ENCODE results near the gene RIC8B. TPM values are rescaled to one million over a fixed set of nuclear protein-coding genes. Genes with fewer than 3 reads are reported as not detected.
"Not testable (repeated sequence)": the region's sequence is repeated elsewhere in the genome, so short reads cannot be mapped to it uniquely, and the experiment has no call there.

Gene RIC8B
- total RNA-seq, result 10 to 100 TPM; 15.6 to 22.1 TPM

DNA sequence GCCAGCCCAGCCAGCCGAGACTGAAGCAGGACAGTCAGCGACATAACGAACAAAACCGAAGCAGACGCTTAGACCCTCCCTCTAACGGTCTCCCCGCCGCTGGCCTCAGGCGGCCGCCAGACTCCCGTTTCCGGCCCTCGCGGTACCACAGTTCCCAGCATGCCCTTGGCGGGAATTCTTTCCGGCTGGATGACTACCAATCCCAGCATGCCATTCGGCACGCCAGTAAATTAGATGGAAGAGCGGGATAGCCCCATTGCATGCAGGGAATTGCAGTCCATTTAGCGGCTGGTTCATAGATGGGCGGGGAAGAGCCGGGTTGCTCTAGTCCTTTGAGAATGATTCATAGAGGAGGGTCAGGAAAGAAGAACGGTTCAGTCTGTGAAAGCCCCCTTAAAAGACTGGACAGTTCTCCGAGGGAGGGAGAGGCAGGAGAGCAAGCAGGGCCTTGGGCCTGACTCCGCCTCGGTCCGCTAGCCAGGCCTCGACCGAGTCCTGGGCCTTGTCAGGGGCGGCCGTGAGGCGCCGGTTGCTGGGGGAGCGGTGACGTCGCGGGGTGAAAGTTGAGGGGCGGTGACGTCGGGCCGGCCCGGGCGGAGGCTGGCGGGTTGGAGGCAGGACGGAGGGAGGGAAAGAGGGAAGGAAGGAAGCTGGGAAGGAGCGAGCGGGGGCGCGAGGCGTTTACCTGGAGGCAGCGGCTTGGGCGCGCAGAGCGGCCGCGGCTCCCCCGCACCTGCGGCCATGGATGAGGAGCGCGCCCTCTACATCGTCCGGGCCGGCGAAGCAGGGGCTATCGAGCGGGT is at the start of gene RIC8B:
Gene RIC8B (plus strand): TSS at position 678 of the 803 bp plus-strand sequence. CDS start 64 bp downstream, at position 742.
- DNase-seq (peak; percentile 95 to 97 (median 96)), ATAC-seq (peak; percentile 93)
- TF ChIP-seq, protein P1, sequence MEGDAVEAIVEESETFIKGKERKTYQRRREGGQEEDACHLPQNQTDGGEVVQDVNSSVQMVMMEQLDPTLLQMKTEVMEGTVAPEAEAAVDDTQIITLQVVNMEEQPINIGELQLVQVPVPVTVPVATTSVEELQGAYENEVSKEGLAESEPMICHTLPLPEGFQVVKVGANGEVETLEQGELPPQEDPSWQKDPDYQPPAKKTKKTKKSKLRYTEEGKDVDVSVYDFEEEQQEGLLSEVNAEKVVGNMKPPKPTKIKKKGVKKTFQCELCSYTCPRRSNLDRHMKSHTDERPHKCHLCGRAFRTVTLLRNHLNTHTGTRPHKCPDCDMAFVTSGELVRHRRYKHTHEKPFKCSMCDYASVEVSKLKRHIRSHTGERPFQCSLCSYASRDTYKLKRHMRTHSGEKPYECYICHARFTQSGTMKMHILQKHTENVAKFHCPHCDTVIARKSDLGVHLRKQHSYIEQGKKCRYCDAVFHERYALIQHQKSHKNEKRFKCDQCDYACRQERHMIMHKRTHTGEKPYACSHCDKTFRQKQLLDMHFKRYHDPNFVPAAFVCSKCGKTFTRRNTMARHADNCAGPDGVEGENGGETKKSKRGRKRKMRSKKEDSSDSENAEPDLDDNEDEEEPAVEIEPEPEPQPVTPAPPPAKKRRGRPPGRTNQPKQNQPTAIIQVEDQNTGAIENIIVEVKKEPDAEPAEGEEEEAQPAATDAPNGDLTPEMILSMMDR (IDR thresholded peaks at IDR 0.05), result peak in 2 of 7 experiments; percentile 1 to 16
- TF ChIP-seq POLR2A (IDR thresholded peaks at IDR 0.05), result peak; percentile 56 to 82 (median 74)
- 0% methylated on average over 60 to 66 of the region's 66 CpGs for WGBS, 2 donors
- Histone ChIP-seq H3K9me3 (no peaks in the 10 kb centered on the region), H3K27me3 (no peaks in the 10 kb centered on the region), H3K4me3 (peak within 1 kb of the TSS; percentile 67 to 92), H3K4me1 (peaks cover 29% of the 10 kb centered on the region), H3K27ac (peak within 1 kb of the TSS; percentile 79 to 97 (median 89)), H3K36me3 (replicated peaks in 1 of 2; ENCODE audit: insufficient read depth in 1 of 2, low read depth in 2 of 2) (no peaks in the 10 kb centered on the region)
- intact Hi-C loops (cut with DNase I), result no loop called here

DNA sequence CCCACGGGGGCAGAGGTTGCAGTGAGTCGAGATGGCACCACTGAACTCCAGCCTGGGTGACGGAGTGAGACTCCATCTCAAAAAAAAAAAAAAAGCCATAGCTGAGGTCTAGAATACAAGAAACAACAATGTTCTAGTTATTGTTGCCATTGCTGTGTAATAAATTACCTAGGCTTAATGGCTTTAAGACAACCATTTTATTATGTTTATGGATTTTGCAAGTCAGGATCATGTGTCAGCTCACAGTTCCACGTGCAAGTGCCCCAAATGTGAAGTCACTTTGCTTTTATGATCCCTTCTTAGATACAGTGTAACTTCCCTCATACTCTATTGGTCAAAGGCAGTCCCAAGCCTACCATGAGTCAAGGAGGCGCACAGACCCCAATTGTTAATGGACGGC is 49.5 kb upstream of the RIC8B start:
- Histone ChIP-seq H3K27me3 (no peaks in the 10 kb centered on the region), H3K27ac (no peak overlapping the region), H3K4me3 (no peak overlapping the region), H3K36me3 (replicated peaks in 1 of 2; ENCODE audit: insufficient read depth in 1 of 2, low read depth in 2 of 2) (no peaks in the 10 kb centered on the region), H3K9me3 (no peaks in the 10 kb centered on the region), H3K4me1 (no peaks in the 10 kb centered on the region)
- no peak for ATAC-seq
- 85 to 89% methylated on average over 6 of the region's 6 CpGs for WGBS, 2 donors
- intact Hi-C loops (cut with DNase I), result no loop called here
- no peak for TF ChIP-seq POLR2A (IDR thresholded peaks at IDR 0.05)
- DNase-seq, result no peak

GRCh38 chr12:106726603-106727202 is 47.8 kb upstream of the RIC8B start:
- H3K9me3 ChIP-seq; H3K4me1 ChIP-seq; H3K27me3 ChIP-seq; H3K4me3 ChIP-seq; H3K27ac ChIP-seq; DNase-seq; H3K36me3 ChIP-seq (replicated peaks in 1 of 2; ENCODE audit: insufficient read depth in 1 of 2, low read depth in 2 of 2); ATAC-seq; intact Hi-C loops (cut with DNase I): not testable (repeated sequence)
- 86 to 89% methylated on average over 5 of the region's 5 CpGs for WGBS, 2 donors

DNA sequence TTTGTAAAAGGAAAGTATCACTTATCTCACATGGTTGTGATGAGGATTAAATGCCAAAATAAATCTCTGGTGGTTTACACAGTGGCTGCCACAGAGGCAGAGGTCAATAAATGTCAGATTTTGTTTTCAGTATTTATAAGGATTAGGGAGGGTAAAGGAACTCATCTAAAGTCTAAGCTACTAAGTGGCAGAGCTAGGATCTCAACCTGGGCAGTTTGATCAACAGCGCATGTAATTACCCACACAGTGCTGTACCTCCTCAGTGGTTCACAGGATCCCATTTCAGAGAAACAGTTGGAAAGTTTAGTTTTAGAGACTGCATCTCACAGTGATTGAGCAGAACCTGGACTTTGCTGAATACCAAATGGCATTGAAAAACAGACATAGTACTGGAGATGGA is 44.9 kb upstream of the RIC8B start:
- no peak overlapping the region for H3K4me3 ChIP-seq
- H3K27me3 ChIP-seq, result no peaks in the 10 kb centered on the region
- DNase-seq (no peak), ATAC-seq (no peak)
- intact Hi-C loops (cut with DNase I), result no loop called here
- H3K27ac ChIP-seq, result no peak overlapping the region
- no peaks in the 10 kb centered on the region for H3K4me1 ChIP-seq
- H3K36me3 ChIP-seq (replicated peaks in 1 of 2; ENCODE audit: insufficient read depth in 1 of 2, low read depth in 2 of 2), result no peaks in the 10 kb centered on the region
- 92 to 100% methylated on average over 1 of the region's 1 CpG for WGBS, 2 donors
- no peaks in the 10 kb centered on the region for H3K9me3 ChIP-seq
- TF ChIP-seq, protein P1 (IDR thresholded peaks at IDR 0.05), result no peak
- TF ChIP-seq POLR2A (IDR thresholded peaks at IDR 0.05), result no peak

DNA sequence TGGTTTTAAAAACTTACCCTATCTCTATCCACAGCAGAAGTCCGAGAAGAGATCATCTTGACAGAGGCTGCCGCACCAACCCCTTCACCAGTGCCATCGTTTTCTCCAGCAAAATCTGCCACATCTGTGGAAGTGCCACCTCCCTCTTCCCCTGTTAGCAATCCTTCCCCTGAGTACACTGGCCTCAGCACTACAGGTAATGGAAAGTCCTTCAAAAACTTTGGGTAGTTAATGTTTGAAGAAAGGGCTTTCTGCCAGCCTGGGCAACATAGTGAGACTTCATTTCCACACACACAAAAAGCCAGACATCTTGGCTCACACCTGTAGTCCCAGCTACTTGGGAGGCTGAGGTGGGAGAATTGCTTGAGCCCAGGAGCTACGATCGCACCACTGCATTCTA is 41.6 kb upstream of the RIC8B start:
- H3K27ac ChIP-seq, result no peak overlapping the region
- TF ChIP-seq, protein P1 (IDR thresholded peaks at IDR 0.05), result no peak
- TF ChIP-seq POLR2A (IDR thresholded peaks at IDR 0.05), result no peak
- ATAC-seq (no peak), DNase-seq (no peak)
- no peak overlapping the region for H3K4me3 ChIP-seq
- no peaks in the 10 kb centered on the region for H3K9me3 ChIP-seq
- H3K36me3 ChIP-seq (replicated peaks in 1 of 2; ENCODE audit: insufficient read depth in 1 of 2, low read depth in 2 of 2), result no peaks in the 10 kb centered on the region
- no peaks in the 10 kb centered on the region for H3K4me1 ChIP-seq
- no peaks in the 10 kb centered on the region for H3K27me3 ChIP-seq
- 81 to 95% methylated on average over 5 of the region's 5 CpGs for WGBS, 2 donors
- intact Hi-C loops (cut with DNase I), result no loop called here
